ENCODE measurements around the gene CNIH3. TPM values are rescaled to one million over a fixed set of nuclear protein-coding genes. Genes with fewer than 3 reads are reported as not detected.

CNIH3 gene
- polyA plus RNA-seq, 1 donor (not counting 4 experiments of a cell fraction or from before 2014, with no cell fraction given) = 0.81 TPM

- Histone ChIP-seq H3K36me3 (ENCODE audit: control insufficient read depth in 2 of 2, extremely low read depth in 1 of 2, insufficient read depth in 2 of 2, low read length in 2 of 2) (no peaks in the 10 kb centered on the region), H3K27ac (ENCODE audit: control insufficient read depth, insufficient read depth, low read length) (no peak overlapping the region), H3K9me1 (ENCODE audit: control insufficient read depth, extremely low read depth, insufficient read depth, low read length) (no peaks in the 10 kb centered on the region), H3K4me1 (ENCODE audit: control insufficient read depth, extremely low read depth, insufficient read depth, low read length) (peaks cover 20% of the 10 kb centered on the region), H3K79me2 (ENCODE audit: control insufficient read depth, insufficient read depth, low read length) (no peaks in the 10 kb centered on the region), H4K20me1 (ENCODE audit: control insufficient read depth, extremely low read depth, insufficient read depth, low read length) (no peaks in the 10 kb centered on the region), H3K4me2 (ENCODE audit: control insufficient read depth, extremely low read depth, insufficient read depth, low read depth, low read length) (no peak overlapping the region), H3K9ac (ENCODE audit: control insufficient read depth, extremely low read depth, insufficient read depth, low read length) (no peak overlapping the region), H3K27me3 (ENCODE audit: control insufficient read depth, extremely low read depth, insufficient read depth, low read length) (peaks cover 57% of the 10 kb centered on the region), H2AFZ (ENCODE audit: control insufficient read depth, low read length) (no peak overlapping the region), H3K4me3 (ENCODE audit: control insufficient read depth in 2 of 3, extremely low read depth in 1 of 3, insufficient read depth in 2 of 3, low read depth in 1 of 3, low read length in 3 of 3) (no peak overlapping the region), H3K9me3 (ENCODE audit: control insufficient read depth, low read depth, low read length) (no peaks in the 10 kb centered on the region)
- DNase-seq (ENCODE audit: low read depth, low spot score) (no peak), FAIRE-seq (no peak)
- TF ChIP-seq EZH2 (IDR thresholded peaks at IDR 0.05; ENCODE audit: low read length) (no peak), CTCF (optimal IDR thresholded peaks at IDR 0.05 in 1 of 3, IDR thresholded peaks at IDR 0.05 in 1 of 3, conservative IDR thresholded peaks at IDR 0.05 in 1 of 3; ENCODE audit: extremely low read depth in 1 of 3, insufficient read depth in 2 of 3, low read length in 3 of 3) (no peak)
- dilution Hi-C loops (cut with MboI; ENCODE audit: extremely low pct_ligation_motif_present, low sequenced_read_pairs) = no loop called here
Measured at GRCh38 chr1:224619209-224619608, 3.1 kb downstream of the CNIH3 start.

GRCh38 chr1:224620105-224620504, 4.0 kb downstream of the CNIH3 start:
- no peaks in the 10 kb centered on the region for H3K36me3 ChIP-seq (ENCODE audit: control insufficient read depth in 2 of 2, extremely low read depth in 1 of 2, insufficient read depth in 2 of 2, low read length in 2 of 2)
- H3K4me3 ChIP-seq (ENCODE audit: control insufficient read depth in 2 of 3, extremely low read depth in 1 of 3, insufficient read depth in 2 of 3, low read depth in 1 of 3, low read length in 3 of 3) = no peak overlapping the region
- no peaks in the 10 kb centered on the region for H3K79me2 ChIP-seq (ENCODE audit: control insufficient read depth, insufficient read depth, low read length)
- dilution Hi-C loops (cut with MboI; ENCODE audit: extremely low pct_ligation_motif_present, low sequenced_read_pairs) = no loop called here
- peaks cover 55% of the 10 kb centered on the region for H3K27me3 ChIP-seq (ENCODE audit: control insufficient read depth, extremely low read depth, insufficient read depth, low read length)
- H3K27ac ChIP-seq (ENCODE audit: control insufficient read depth, insufficient read depth, low read length) = no peak overlapping the region
- no peaks in the 10 kb centered on the region for H3K9me1 ChIP-seq (ENCODE audit: control insufficient read depth, extremely low read depth, insufficient read depth, low read length)
- no peaks in the 10 kb centered on the region for H4K20me1 ChIP-seq (ENCODE audit: control insufficient read depth, extremely low read depth, insufficient read depth, low read length)
- TF ChIP-seq CTCF (optimal IDR thresholded peaks at IDR 0.05 in 1 of 3, IDR thresholded peaks at IDR 0.05 in 1 of 3, conservative IDR thresholded peaks at IDR 0.05 in 1 of 3; ENCODE audit: extremely low read depth in 1 of 3, insufficient read depth in 2 of 3, low read length in 3 of 3) (no peak), EZH2 (IDR thresholded peaks at IDR 0.05; ENCODE audit: low read length) (no peak)
- no peak overlapping the region for H3K4me2 ChIP-seq (ENCODE audit: control insufficient read depth, extremely low read depth, insufficient read depth, low read depth, low read length)
- DNase-seq (ENCODE audit: low read depth, low spot score) (no peak), FAIRE-seq (no peak)
- no peaks in the 10 kb centered on the region for H3K9me3 ChIP-seq (ENCODE audit: control insufficient read depth, low read depth, low read length)
- H3K4me1 ChIP-seq (ENCODE audit: control insufficient read depth, extremely low read depth, insufficient read depth, low read length) = peaks cover 22% of the 10 kb centered on the region
- no peak overlapping the region for H3K9ac ChIP-seq (ENCODE audit: control insufficient read depth, extremely low read depth, insufficient read depth, low read length)
- H2AFZ ChIP-seq (ENCODE audit: control insufficient read depth, low read length) = no peak overlapping the region

All from keratinocyte (primary cell).